SK-N-SH (cell line): Measurements from ENCODE around the gene CLASP1. TPM values are rescaled to one million over a fixed set of nuclear protein-coding genes. Genes with fewer than 3 reads are reported as not detected.

Experiments
- CTCF ChIA-PET: fragments of 300-600, 350-600 bp; formaldehyde crosslinking; extraction: SDS; loops from one replicate; lab custom pipeline; 2021; lab: Yijun Ruan, JAX
- POLR2A ChIA-PET: fragments of 350-600 bp; sonication (Branson Sonifier 250); formaldehyde crosslinking; extraction: SDS; loops from one replicate; lab custom pipeline; 2020; ENCODE audit warnings: antibody characterized with exemption, inconsistent platforms; lab: Yijun Ruan, JAX
- DNase-seq: peaks from one replicate; pipeline ENCODE4 v3.0.0; 2012
- H2AFZ ChIP-seq: fragments of 200-600 bp; sonication (generic); 2 replicates; pipeline ENCODE4 v1.8.1; 2016; ENCODE audit warnings: antibody characterized with exemption, mild to moderate bottlenecking, low read depth
- H3F3A ChIP-seq: fragments of 200-600 bp; sonication (generic); replicated peaks from 2 replicates; pipeline ENCODE3; 2016; ENCODE audit warnings: antibody characterized with exemption, mild to moderate bottlenecking; ENCODE audit not compliant: insufficient read depth
- H3K27ac ChIP-seq, 2 experiments: fragments of 200-500 bp in 1 of 2; fragments of 200-600 bp in 1 of 2; sonication (Bioruptor generic) in 1 of 2; sonication (generic), shearing (Covaris generic) in 1 of 2; 2 replicates each; pipeline versions ENCODE4 v1.5.1 to v1.6.1; 2014 to 2016; ENCODE audit warnings: low read depth in 2 of 2, inconsistent platforms in 1 of 2, low read length in 1 of 2, mild to moderate bottlenecking in 1 of 2, mixed read lengths in 1 of 2
- H3K27me3 ChIP-seq: fragments of 200-600 bp; sonication (generic), shearing (Covaris generic); 2 replicates; pipeline ENCODE4 v1.6.1; 2016; ENCODE audit warnings: mixed run types; ENCODE audit not compliant: insufficient read depth
- H3K36me3 ChIP-seq, 2 experiments: fragments of 200-500 bp in 1 of 2; fragments of 200-600 bp in 1 of 2; sonication (Bioruptor generic) in 1 of 2; sonication (generic) in 1 of 2; replicated peaks in 1 of 2; 2 replicates each; pipeline versions ENCODE3 to v1.5.1; 2014 to 2016; ENCODE audit warnings: low read length in 1 of 2, mild to moderate bottlenecking in 1 of 2; ENCODE audit not compliant: insufficient read depth in 2 of 2, control insufficient read depth in 1 of 2
- H3K4me1 ChIP-seq, 2 experiments: fragments of 200-500 bp in 1 of 2; fragments of 200-600 bp in 1 of 2; sonication (Bioruptor generic) in 1 of 2; sonication (generic), shearing (Covaris generic) in 1 of 2; 2 replicates each; pipeline versions ENCODE4 v1.5.1 to v1.6.1; 2014 to 2016; ENCODE audit warnings: low read depth in 1 of 2, low read length in 1 of 2, mixed run types in 1 of 2; ENCODE audit not compliant: insufficient read depth in 2 of 2, control insufficient read depth in 1 of 2
- H3K4me2 ChIP-seq: fragments of 200-600 bp; sonication (generic), shearing (Covaris generic); 2 replicates; pipeline ENCODE4 v1.6.1; 2017; ENCODE audit warnings: mixed run types
- H3K4me3 ChIP-seq, 2 experiments: fragments of 200-500 bp in 1 of 2; fragments of 200-600 bp in 1 of 2; sonication (Bioruptor generic) in 1 of 2; sonication (generic), shearing (Covaris generic) in 1 of 2; 2 replicates each; pipeline versions ENCODE4 v1.5.1 to v1.8.1; 2014 to 2016; ENCODE audit warnings: low read depth in 2 of 2, inconsistent platforms in 1 of 2, low read length in 1 of 2, mild to moderate bottlenecking in 1 of 2, mixed read lengths in 1 of 2, moderate library complexity in 1 of 2
- H3K79me2 ChIP-seq: fragments of 200-600 bp; sonication (generic); 2 replicates; pipeline ENCODE4 v1.8.1; 2017; ENCODE audit warnings: mild to moderate bottlenecking; ENCODE audit not compliant: insufficient read depth
- H3K9ac ChIP-seq: fragments of 200-600 bp; sonication (generic); 2 replicates; pipeline ENCODE4 v1.6.1; 2017; ENCODE audit warnings: mixed run types
- H3K9me2 ChIP-seq: fragments of 200-600 bp; sonication (generic); 2 replicates; pipeline ENCODE4 v1.6.1; 2017; ENCODE audit warnings: mixed run types
- H3K9me3 ChIP-seq: fragments of 200-600 bp; sonication (generic); 2 replicates; pipeline ENCODE4 v1.6.1; 2017; ENCODE audit warnings: mixed run types, mild to moderate bottlenecking, moderate library complexity
- H4K20me1 ChIP-seq: fragments of 200-600 bp; sonication (generic); 2 replicates; pipeline ENCODE4 v1.6.1; 2017; ENCODE audit warnings: mild to moderate bottlenecking, mixed run types; ENCODE audit not compliant: insufficient read depth
- CTCF ChIP-seq: fragments of 200-600 bp; sonication (generic); IDR thresholded peaks from 2 replicates; pipeline ENCODE4 v1.6.1; 2017; ENCODE audit warnings: antibody characterized with exemption, mild to moderate bottlenecking, moderate library complexity
- ELF1 ChIP-seq: IDR thresholded peaks from 2 replicates; pipeline ENCODE4 v1.4.0; 2012
- EZH2phosphoT487 ChIP-seq: fragments of 200-600 bp; sonication (generic); IDR thresholded peaks from 2 replicates; pipeline ENCODE4 v1.6.1; 2017; ENCODE audit warnings: low read depth, mixed run types, mild to moderate bottlenecking, antibody characterized with exemption, moderate library complexity, borderline replicate concordance
- FOXJ3 ChIP-seq: sonication (generic); formaldehyde crosslinking; IDR thresholded peaks from 2 replicates; pipeline ENCODE4 v1.5.1; 2020; ENCODE audit warnings: mild to moderate bottlenecking, missing genetic modification reagents
- GABPA ChIP-seq: IDR thresholded peaks from 2 replicates; pipeline ENCODE4 v1.4.0; 2012; ENCODE audit warnings: low read depth, mild to moderate bottlenecking
- PBX3 ChIP-seq: IDR thresholded peaks from 2 replicates; pipeline ENCODE4; 2012
- REST ChIP-seq: IDR thresholded peaks from 2 replicates; pipeline ENCODE4 v1.6.1; 2012; ENCODE audit warnings: mild to moderate bottlenecking, low read depth, low read length, moderate library complexity
- RXRA ChIP-seq: IDR thresholded peaks from 2 replicates; pipeline ENCODE4 v1.4.0; 2012; ENCODE audit warnings: low read depth, mild to moderate bottlenecking, borderline replicate concordance
- TAF1 ChIP-seq: IDR thresholded peaks from 2 replicates; pipeline ENCODE4 v1.6.1; 2012; ENCODE audit warnings: low read depth, mild to moderate bottlenecking, low read length, moderate library complexity, borderline replicate concordance
- TCF12 ChIP-seq: IDR thresholded peaks from 2 replicates; pipeline ENCODE4 v1.4.0; 2012
- TEAD4 ChIP-seq: IDR thresholded peaks from 2 replicates; pipeline ENCODE4 v1.4.0; 2012; ENCODE audit warnings: mild to moderate bottlenecking, borderline replicate concordance; ENCODE audit not compliant: insufficient read depth
- YY1 ChIP-seq: IDR thresholded peaks from 2 replicates; pipeline ENCODE4 v1.4.0; 2012; ENCODE audit warnings: low read depth, mild to moderate bottlenecking
- WGBS: methylation state at CpG from one replicate; pipeline ENCODE4 v1.1.6; 2017; ENCODE audit warnings: low lambda C conversion rate; 5-methylcytosine and 5-hydroxymethylcytosine counted together
- polyA plus RNA-seq, 3 experiments: library from polyadenylated mRNA; depleted of rRNA; stranded (reverse); fragments of >200 nt; gene quantifications; 2 replicates each; pipeline ENCODE4 v1.2.3, GENCODE V29; 2012
- TF ChIP-seq, protein P1 (sequence below): IDR thresholded peaks from 2 replicates; pipeline ENCODE4 v1.4.0; 2012; ENCODE audit warnings: low read depth, borderline replicate concordance
- TF ChIP-seq, protein P2 (sequence below): fragments of 150-350 bp; IDR thresholded peaks from 2 replicates; pipeline ENCODE4 v1.6.1; 2017; ENCODE audit warnings: antibody characterized with exemption, low read length, low read depth, borderline replicate concordance
- TF ChIP-seq, protein P3 (sequence below): IDR thresholded peaks from 2 replicates; pipeline ENCODE4 v1.4.0; 2012; ENCODE audit warnings: low read depth, borderline replicate concordance
- TF ChIP-seq, protein P4 (sequence below): IDR thresholded peaks from 2 replicates; pipeline ENCODE4 v1.4.0; 2012; ENCODE audit warnings: low read depth

The CLASP1 gene
- polyA plus RNA-seq, 1 of the 3 experiments (the other 2 are of a cell fraction), result 4.9 TPM

DNA sequence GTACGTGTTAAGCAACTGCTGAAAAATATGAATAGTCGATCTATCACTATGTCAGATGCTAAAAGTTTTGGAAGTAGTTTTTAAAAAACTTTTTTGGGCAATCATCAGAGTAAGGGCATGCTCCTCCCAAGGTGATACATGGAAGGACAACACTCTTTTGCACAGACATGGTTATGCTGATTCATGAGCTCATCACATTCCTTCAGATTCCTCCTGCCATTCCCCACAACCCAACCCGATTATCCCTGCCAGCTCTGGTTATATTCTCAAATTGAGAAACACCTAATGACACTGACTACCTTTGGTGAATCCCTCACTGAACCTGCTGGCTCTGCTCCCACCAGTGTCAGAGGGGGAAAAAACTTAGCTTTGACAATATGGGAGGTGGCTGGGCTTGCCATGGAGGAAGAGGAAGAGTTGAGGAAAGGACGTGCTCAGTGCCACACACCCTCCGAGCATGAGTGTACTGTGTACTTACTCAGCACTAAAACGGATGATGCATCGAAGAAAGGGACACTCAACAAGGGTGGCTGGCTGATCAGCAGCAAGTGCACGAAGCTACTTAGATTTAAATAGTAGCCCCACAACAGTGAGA is 202.5 kb downstream of the CLASP1 start:
- no peak overlapping the region for H3K4me3 ChIP-seq
- H3K9me3 ChIP-seq, result no peaks in the 10 kb centered on the region
- WGBS, result 92% methylated on average over 8 of the region's 8 CpGs
- ChIA-PET CTCF (no interaction called here), POLR2A (no interaction called here)
- TF ChIP-seq EZH2phosphoT487 (no peak), CTCF (no peak)
- TF ChIP-seq, protein P1, sequence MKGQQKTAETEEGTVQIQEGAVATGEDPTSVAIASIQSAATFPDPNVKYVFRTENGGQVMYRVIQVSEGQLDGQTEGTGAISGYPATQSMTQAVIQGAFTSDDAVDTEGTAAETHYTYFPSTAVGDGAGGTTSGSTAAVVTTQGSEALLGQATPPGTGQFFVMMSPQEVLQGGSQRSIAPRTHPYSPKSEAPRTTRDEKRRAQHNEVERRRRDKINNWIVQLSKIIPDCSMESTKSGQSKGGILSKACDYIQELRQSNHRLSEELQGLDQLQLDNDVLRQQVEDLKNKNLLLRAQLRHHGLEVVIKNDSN, result no peak
- no peak overlapping the region for H3K9ac ChIP-seq
- H3K4me2 ChIP-seq, result no peak overlapping the region
- no peaks in the 10 kb centered on the region for H3K79me2 ChIP-seq
- no peaks in the 10 kb centered on the region for H3K9me2 ChIP-seq
- no peaks in the 10 kb centered on the region for H3K4me1 ChIP-seq
- no peaks in the 10 kb centered on the region for H3K27me3 ChIP-seq
- H3K36me3 ChIP-seq, result peaks cover 71 to 80% of the 10 kb centered on the region in 2 experiments
- no peak overlapping the region for H2AFZ ChIP-seq
- H4K20me1 ChIP-seq, result no peaks in the 10 kb centered on the region
- no peak for DNase-seq
- no peak overlapping the region for H3K27ac ChIP-seq
- peaks cover 1% of the 10 kb centered on the region for H3F3A ChIP-seq

DNA sequence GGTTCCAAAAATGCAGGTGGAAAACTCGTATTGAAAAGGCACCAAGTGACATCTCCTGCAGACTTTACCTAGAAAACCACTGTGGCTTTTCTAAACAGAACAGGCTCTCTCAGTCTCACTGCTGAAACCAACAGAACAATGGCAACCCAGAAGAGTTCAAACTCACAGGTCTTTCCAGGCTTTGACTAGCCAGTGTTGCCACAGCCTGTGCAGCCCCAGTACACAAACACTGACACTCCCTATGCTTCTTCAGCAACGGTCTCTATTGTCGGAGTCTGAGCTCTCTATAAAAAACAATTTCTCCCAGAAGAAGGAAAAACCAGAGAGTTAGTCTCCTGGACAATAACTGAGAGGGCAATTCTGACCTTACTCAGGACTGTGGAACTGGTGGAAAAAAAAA is 206.4 kb downstream of the CLASP1 start:
- 94% methylated on average over 3 of the region's 3 CpGs for WGBS
- TF ChIP-seq YY1, result no peak
- TF ChIP-seq REST, result no peak
- no peak for TF ChIP-seq PBX3
- TF ChIP-seq FOXJ3 (CRISPR knock-in tag), result no peak
- TF ChIP-seq, protein P2, sequence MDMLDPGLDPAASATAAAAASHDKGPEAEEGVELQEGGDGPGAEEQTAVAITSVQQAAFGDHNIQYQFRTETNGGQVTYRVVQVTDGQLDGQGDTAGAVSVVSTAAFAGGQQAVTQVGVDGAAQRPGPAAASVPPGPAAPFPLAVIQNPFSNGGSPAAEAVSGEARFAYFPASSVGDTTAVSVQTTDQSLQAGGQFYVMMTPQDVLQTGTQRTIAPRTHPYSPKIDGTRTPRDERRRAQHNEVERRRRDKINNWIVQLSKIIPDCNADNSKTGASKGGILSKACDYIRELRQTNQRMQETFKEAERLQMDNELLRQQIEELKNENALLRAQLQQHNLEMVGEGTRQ, result no peak
- TF ChIP-seq, protein P3, sequence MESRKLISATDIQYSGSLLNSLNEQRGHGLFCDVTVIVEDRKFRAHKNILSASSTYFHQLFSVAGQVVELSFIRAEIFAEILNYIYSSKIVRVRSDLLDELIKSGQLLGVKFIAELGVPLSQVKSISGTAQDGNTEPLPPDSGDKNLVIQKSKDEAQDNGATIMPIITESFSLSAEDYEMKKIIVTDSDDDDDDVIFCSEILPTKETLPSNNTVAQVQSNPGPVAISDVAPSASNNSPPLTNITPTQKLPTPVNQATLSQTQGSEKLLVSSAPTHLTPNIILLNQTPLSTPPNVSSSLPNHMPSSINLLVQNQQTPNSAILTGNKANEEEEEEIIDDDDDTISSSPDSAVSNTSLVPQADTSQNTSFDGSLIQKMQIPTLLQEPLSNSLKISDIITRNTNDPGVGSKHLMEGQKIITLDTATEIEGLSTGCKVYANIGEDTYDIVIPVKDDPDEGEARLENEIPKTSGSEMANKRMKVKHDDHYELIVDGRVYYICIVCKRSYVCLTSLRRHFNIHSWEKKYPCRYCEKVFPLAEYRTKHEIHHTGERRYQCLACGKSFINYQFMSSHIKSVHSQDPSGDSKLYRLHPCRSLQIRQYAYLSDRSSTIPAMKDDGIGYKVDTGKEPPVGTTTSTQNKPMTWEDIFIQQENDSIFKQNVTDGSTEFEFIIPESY, result no peak
- no peak for TF ChIP-seq TAF1
- no peak for TF ChIP-seq ELF1
- TF ChIP-seq RXRA, result no peak
- no peak for TF ChIP-seq GABPA
- TF ChIP-seq, protein P4, sequence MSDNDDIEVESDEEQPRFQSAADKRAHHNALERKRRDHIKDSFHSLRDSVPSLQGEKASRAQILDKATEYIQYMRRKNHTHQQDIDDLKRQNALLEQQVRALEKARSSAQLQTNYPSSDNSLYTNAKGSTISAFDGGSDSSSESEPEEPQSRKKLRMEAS, result no peak
- no peak for TF ChIP-seq TCF12
- no peak for TF ChIP-seq TEAD4

More for the DNA sequence above, 206.4 kb downstream of the CLASP1 start:
- no peak for DNase-seq
- POLR2A ChIA-PET, result no interaction called here
- no peak overlapping the region for H3K4me2 ChIP-seq
- H3K79me2 ChIP-seq, result no peaks in the 10 kb centered on the region
- no peak overlapping the region for H3K4me3 ChIP-seq
- no peak overlapping the region for H3K9ac ChIP-seq
- H3F3A ChIP-seq, result no peaks in the 10 kb centered on the region
- no peaks in the 10 kb centered on the region for H3K27me3 ChIP-seq
- H2AFZ ChIP-seq, result no peak overlapping the region
- H3K9me2 ChIP-seq, result no peaks in the 10 kb centered on the region
- no peaks in the 10 kb centered on the region for H3K9me3 ChIP-seq
- peaks cover 50 to 57% of the 10 kb centered on the region in 2 experiments for H3K36me3 ChIP-seq
- H3K4me1 ChIP-seq, result no peaks in the 10 kb centered on the region
- H4K20me1 ChIP-seq, result no peaks in the 10 kb centered on the region
- CTCF ChIA-PET, result interaction anchor here (1.7 to 2.3 kb wide), 2 partner anchors 9 to 41 kb away, joined by 5 to 8 read pairs; no protein-coding TSS in a partner anchor
- H3K27ac ChIP-seq, result no peak overlapping the region
